OCI-LY1 (cell line): ENCODE measurements around the gene TMCO1.
A peak's percentile ranks its signal among the peaks of the same experiment; 100 is the strongest.
"Not testable (repeated sequence)": the region's sequence is repeated elsewhere in the genome, so short reads cannot be mapped to it uniquely, and the experiment has no call there.

Experiments
- H2AFZ ChIP-seq: fragments of 200-600 bp; sonication (generic), shearing (Covaris generic); 2 replicates; pipeline ENCODE4 v1.6.0; 2014; ENCODE audit warnings: antibody characterized with exemption, mild to moderate bottlenecking, low read length
- H3F3A ChIP-seq: fragments of 200-600 bp; sonication (generic), shearing (Covaris generic); 2 replicates; pipeline ENCODE4 v1.6.0; 2014; ENCODE audit warnings: mild to moderate bottlenecking, antibody characterized with exemption, low read length, moderate library complexity; ENCODE audit not compliant: insufficient read depth
- H3K27ac ChIP-seq: fragments of 200-600 bp; sonication (generic); 2 replicates; pipeline ENCODE4 v1.5.1; 2014; ENCODE audit warnings: low read length, mixed run types, mild to moderate bottlenecking, low read depth; ENCODE audit not compliant: poor library complexity, severe bottlenecking
- H3K27me3 ChIP-seq: fragments of 200-600 bp; sonication (generic); 2 replicates; pipeline ENCODE4 v1.6.0; 2014; ENCODE audit warnings: antibody characterized with exemption, mild to moderate bottlenecking, low read length, moderate library complexity; ENCODE audit not compliant: insufficient read depth
- H3K36me3 ChIP-seq: fragments of 200-600 bp; sonication (generic); 2 replicates; pipeline ENCODE4 v1.6.1; 2014; ENCODE audit warnings: mild to moderate bottlenecking, antibody characterized with exemption, low read length, moderate library complexity, mixed read lengths; ENCODE audit not compliant: insufficient read depth
- H3K4me1 ChIP-seq: fragments of 200-600 bp; sonication (generic); 2 replicates; pipeline ENCODE4 v1.5.1; 2014; ENCODE audit warnings: mild to moderate bottlenecking, low read length, moderate library complexity; ENCODE audit not compliant: insufficient read depth, severe bottlenecking
- H3K4me2 ChIP-seq: fragments of 200-600 bp; sonication (generic), shearing (Covaris generic); 2 replicates; pipeline ENCODE4 v1.6.1; 2014; ENCODE audit warnings: low read length
- H3K4me3 ChIP-seq: fragments of 200-600 bp; sonication (generic); 2 replicates; pipeline ENCODE4 v1.5.1; 2014; ENCODE audit warnings: low read length, low read depth, mild to moderate bottlenecking, mixed read lengths; ENCODE audit not compliant: poor library complexity, severe bottlenecking
- H3K79me2 ChIP-seq: fragments of 200-600 bp; shearing (Covaris generic); 2 replicates; pipeline ENCODE4 v1.6.1; 2016; ENCODE audit warnings: mixed run types, low read length, mixed read lengths; ENCODE audit not compliant: insufficient read depth
- H3K9ac ChIP-seq: fragments of 200-600 bp; sonication (generic), shearing (Covaris generic); 2 replicates; pipeline ENCODE4 v1.6.1; 2014; ENCODE audit warnings: mild to moderate bottlenecking, low read length, mixed read lengths
- H3K9me2 ChIP-seq: fragments of 200-600 bp; sonication (generic), shearing (Covaris generic); 2 replicates; pipeline ENCODE4 v1.6.1; 2014; ENCODE audit warnings: low read depth, mild to moderate bottlenecking, low read length, mixed read lengths
- H3K9me3 ChIP-seq: fragments of 200-600 bp; shearing (Covaris generic); 2 replicates; pipeline ENCODE4 v1.6.1; 2014; ENCODE audit warnings: low read length, mixed read lengths
- H4K20me1 ChIP-seq: fragments of 200-600 bp; sonication (generic), shearing (Covaris generic); 2 replicates; pipeline ENCODE4 v1.6.0; 2016; ENCODE audit warnings: mild to moderate bottlenecking, low read length; ENCODE audit not compliant: insufficient read depth
- EZH2 ChIP-seq: fragments of 200-600 bp; sonication (generic), shearing (Covaris generic); IDR thresholded peaks from 2 replicates; pipeline ENCODE4 v1.8.0; 2017; ENCODE audit warnings: borderline replicate concordance, mixed run types, mild to moderate bottlenecking, antibody characterized with exemption, low read length, moderate library complexity, mixed read lengths
- TF ChIP-seq, protein P1 (sequence below): fragments of 200-600 bp; sonication (generic), shearing (Covaris generic); IDR thresholded peaks from 2 replicates; pipeline ENCODE4 v1.5.1; 2017; ENCODE audit warnings: mild to moderate bottlenecking, antibody characterized with exemption, low read length, moderate library complexity, mixed read lengths

Gene TMCO1

DNA sequence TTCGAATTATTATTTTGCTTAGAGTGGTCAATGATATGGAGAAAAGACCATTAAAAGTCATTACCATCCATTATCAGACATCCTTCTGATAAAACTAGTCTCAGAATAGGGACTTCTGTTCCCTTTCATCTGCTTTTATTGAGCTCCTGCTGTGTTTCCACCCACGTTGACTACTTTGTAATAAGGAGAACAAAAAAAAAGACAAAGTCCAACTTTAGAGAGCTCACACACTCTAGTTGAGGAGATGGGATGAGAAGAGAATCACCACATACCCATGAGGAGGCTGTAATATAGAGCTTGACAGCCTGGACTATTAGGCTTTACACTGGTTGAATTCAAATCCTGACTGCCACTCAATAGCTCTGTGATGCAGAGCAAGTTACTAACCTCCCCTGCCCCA, 42.5 kb downstream of the TMCO1 start:
- TF ChIP-seq, protein P1, sequence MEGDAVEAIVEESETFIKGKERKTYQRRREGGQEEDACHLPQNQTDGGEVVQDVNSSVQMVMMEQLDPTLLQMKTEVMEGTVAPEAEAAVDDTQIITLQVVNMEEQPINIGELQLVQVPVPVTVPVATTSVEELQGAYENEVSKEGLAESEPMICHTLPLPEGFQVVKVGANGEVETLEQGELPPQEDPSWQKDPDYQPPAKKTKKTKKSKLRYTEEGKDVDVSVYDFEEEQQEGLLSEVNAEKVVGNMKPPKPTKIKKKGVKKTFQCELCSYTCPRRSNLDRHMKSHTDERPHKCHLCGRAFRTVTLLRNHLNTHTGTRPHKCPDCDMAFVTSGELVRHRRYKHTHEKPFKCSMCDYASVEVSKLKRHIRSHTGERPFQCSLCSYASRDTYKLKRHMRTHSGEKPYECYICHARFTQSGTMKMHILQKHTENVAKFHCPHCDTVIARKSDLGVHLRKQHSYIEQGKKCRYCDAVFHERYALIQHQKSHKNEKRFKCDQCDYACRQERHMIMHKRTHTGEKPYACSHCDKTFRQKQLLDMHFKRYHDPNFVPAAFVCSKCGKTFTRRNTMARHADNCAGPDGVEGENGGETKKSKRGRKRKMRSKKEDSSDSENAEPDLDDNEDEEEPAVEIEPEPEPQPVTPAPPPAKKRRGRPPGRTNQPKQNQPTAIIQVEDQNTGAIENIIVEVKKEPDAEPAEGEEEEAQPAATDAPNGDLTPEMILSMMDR = no peak
- TF ChIP-seq EZH2 = no peak
- H3K79me2 ChIP-seq = no peaks in the 10 kb centered on the region
- no peaks in the 10 kb centered on the region for H3K9me3 ChIP-seq

DNA sequence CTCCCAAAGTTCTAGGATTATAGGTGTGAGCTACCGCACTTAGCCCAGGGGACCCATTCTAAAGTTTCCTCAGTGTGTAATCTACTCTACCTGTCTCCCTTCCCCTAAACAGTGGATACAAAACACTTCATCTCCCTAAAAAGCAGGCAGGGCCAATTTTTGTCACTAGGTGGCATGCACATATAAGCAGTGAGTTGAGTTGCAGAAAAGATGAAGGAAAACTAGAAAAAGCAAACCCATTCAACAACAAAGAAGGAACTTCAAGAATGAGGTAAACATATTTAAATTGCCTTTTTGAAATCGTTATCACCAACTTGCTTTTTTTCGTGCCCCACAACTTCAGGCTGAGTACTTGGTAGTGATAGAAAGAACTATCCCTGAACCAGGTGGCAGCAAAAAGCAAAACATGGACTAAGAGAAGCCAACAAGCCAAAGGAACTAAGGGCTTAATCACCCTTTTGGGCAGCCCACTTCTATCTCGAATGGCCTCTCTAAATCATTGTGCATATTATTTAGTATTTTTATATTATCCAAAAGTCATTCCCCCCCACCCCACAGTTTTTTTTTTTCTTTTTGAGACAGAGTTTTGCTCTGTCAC, 50.7 kb downstream of the TMCO1 start:
- Histone ChIP-seq H3K27me3 (0 out of 2 replicates have a peak, but pooled peaks cover 6% of the 10 kb centered on the region), H3K4me3 (no peak overlapping the region), H3F3A (no peaks in the 10 kb centered on the region), H3K9me3 (0 out of 2 replicates have a peak, but pooled peaks cover 2% of the 10 kb centered on the region), H3K9ac (no peak overlapping the region), H3K27ac (no peak overlapping the region), H3K4me1 (no peaks in the 10 kb centered on the region), H3K9me2 (no peaks in the 10 kb centered on the region), H4K20me1 (no peaks in the 10 kb centered on the region), H2AFZ (no peak overlapping the region), H3K79me2 (no peaks in the 10 kb centered on the region), H3K36me3 (no peaks in the 10 kb centered on the region; the same call in 1 of the 2 replicates), H3K4me2 (no peak overlapping the region)
- TF ChIP-seq EZH2 = no peak
- TF ChIP-seq, protein P1 = peak; percentile 95

More for the DNA sequence above, 42.5 kb downstream of the TMCO1 start:
- Histone ChIP-seq H2AFZ (no peak overlapping the region), H3K36me3 (peaks cover 32% of the 10 kb centered on the region), H3K27me3 (no peaks in the 10 kb centered on the region), H3K4me2 (no peak overlapping the region), H3K9ac (no peak overlapping the region), H3K4me3 (no peak overlapping the region), H3K4me1 (no peaks in the 10 kb centered on the region), H3F3A (no peaks in the 10 kb centered on the region), H4K20me1 (no peaks in the 10 kb centered on the region), H3K9me2 (no peaks in the 10 kb centered on the region), H3K27ac (no peak overlapping the region)

DNA sequence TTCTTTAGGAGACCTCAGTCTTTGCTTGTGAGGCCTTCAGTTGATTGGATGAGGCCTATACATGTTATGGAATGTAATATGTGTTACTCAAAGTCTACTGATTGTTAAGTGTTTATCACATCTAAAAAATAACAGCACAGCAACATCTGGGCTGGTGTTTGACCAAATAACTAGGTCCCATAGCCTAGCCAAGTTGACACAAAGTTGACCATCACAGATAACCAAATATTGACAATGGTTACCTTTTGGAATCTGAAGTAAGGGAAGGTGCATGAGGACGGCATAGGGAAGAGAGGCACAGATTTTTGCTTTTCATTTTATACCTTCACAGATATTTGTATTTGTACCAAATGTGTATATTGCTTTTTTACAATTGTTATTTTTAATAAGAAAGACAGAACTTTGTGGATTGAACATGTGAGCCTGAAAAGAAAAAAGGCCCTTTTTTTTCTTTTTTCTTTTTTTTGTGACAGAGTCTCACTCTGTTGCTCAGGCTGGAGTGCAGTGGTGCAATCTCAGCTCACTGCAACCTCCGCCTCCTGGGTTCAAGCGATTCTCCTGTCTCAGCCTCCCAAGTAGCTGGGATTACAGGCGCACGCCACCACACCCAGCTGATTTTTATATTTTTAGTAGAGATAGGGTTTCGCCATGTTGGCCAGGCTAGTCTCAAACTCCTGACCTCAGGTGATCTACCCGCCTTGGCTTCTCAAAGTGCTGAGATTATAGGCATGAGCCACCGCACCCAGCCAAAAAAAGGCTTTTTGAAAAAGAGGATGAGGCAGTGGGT, 52.2 kb downstream of the TMCO1 start:
- H4K20me1 ChIP-seq = not testable (repeated sequence)

More for the DNA sequence above, 52.2 kb downstream of the TMCO1 start:
- not testable (repeated sequence) for H2AFZ ChIP-seq, H3K4me2 ChIP-seq, H3K4me3 ChIP-seq, H3K9ac ChIP-seq, H3K4me1 ChIP-seq, H3F3A ChIP-seq, H3K36me3 ChIP-seq, H3K79me2 ChIP-seq, H3K27me3 ChIP-seq, H3K9me2 ChIP-seq, H3K9me3 ChIP-seq, H3K27ac ChIP-seq
